IgD-negative memory B cell (primary cell): ENCODE results near the gene DNAJC17. TPM values are rescaled to one million over a fixed set of nuclear protein-coding genes. Genes with fewer than 3 reads are reported as not detected.

Experiments
- H3K27ac Mint-ChIP-seq, 3 donors: one replicate each; pipeline ENCODE4 v1.8.0; 2020 to 2022; ENCODE audit warnings: mild to moderate bottlenecking in 3 of 3, mixed read lengths in 3 of 3, moderate library complexity in 1 of 3
- H3K27me3 Mint-ChIP-seq: one replicate; pipeline ENCODE4 v1.8.0; 2021; ENCODE audit warnings: mixed read lengths
- H3K36me3 Mint-ChIP-seq: one replicate; pipeline ENCODE4 v1.8.0; 2020; ENCODE audit warnings: mild to moderate bottlenecking, mixed read lengths
- H3K4me1 Mint-ChIP-seq, 3 donors: one replicate each; pipeline ENCODE4 v1.8.0; 2020 to 2022; ENCODE audit warnings: mixed read lengths in 3 of 3, mild to moderate bottlenecking in 1 of 3
- H3K4me3 Mint-ChIP-seq, 4 donors: one replicate each; pipeline ENCODE4 v1.8.0; 2020 to 2022; ENCODE audit warnings: mild to moderate bottlenecking in 4 of 4, mixed read lengths in 4 of 4, moderate library complexity in 3 of 4
- H3K9me3 Mint-ChIP-seq, 3 donors: one replicate each; pipeline ENCODE4 v1.8.0; 2020 to 2021; ENCODE audit warnings: mixed read lengths in 3 of 3, mild to moderate bottlenecking in 1 of 3
- polyA plus RNA-seq: library from polyadenylated mRNA; unstranded; fragments of 300-500 nt; fragmentation: Illumina TruSeq; gene quantifications from one replicate; pipeline ENCODE4 v1.2.3, GENCODE V29; 2021

Gene DNAJC17
- polyA plus RNA-seq, 1 donor from 2014 or later = 34.0 TPM

GRCh38 chr15:40755812-40756208 lies 51.5 kb downstream of the DNAJC17 start:
- H3K9me3 Mint-ChIP-seq = no peaks in the 10 kb centered on the region
- H3K27me3 Mint-ChIP-seq = no peaks in the 10 kb centered on the region
- no peaks in the 10 kb centered on the region for H3K36me3 Mint-ChIP-seq
- peak overlapping the region; percentile 91 to 99 (median 97) for H3K4me3 Mint-ChIP-seq
- H3K27ac Mint-ChIP-seq = peak overlapping the region; percentile 69 to 96 (median 92)
- H3K4me1 Mint-ChIP-seq = peaks cover 15 to 21% (median 15%) of the 10 kb centered on the region in 3 donors

GRCh38 chr15:40754883-40755811 lies 52.1 kb downstream of the DNAJC17 start, which contains the start of gene RMDN3:
Gene RMDN3 (minus strand): TSS chr15:40755254. CDS start chr15:40754783, 471 bp downstream.
- H3K4me3 Mint-ChIP-seq = peak within 1 kb of the TSS; percentile 91 to 99 (median 97)
- no peaks in the 10 kb centered on the region for H3K36me3 Mint-ChIP-seq
- H3K9me3 Mint-ChIP-seq = no peaks in the 10 kb centered on the region

DNA sequence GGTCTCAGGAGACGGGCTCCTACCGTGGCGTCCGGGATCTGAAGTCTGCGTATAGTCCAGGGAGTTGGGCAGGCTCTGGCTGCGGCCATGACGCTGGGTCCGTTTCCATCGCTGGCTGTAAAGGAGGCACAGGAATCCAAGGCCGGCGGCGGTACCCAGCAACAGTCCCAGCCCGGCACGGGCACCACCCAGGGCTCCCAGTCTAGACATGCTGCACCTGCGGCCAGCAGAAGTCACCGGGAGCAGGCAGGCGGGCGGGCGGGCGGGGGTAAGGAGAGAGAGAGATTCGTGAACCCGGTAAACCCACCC lies 52.7 kb downstream of the DNAJC17 start:
- Mint-ChIP-seq H3K27ac (peak overlapping the region; percentile 69 to 92 (median 76)), H3K36me3 (no peaks in the 10 kb centered on the region), H3K27me3 (no peaks in the 10 kb centered on the region), H3K9me3 (no peaks in the 10 kb centered on the region), H3K4me1 (peaks cover 15 to 21% (median 15%) of the 10 kb centered on the region in 3 donors), H3K4me3 (peak overlapping the region; percentile 91 to 99 (median 97))

More at GRCh38 chr15:40754883-40755811, 52.1 kb downstream of the DNAJC17 start, which contains the start of gene RMDN3:
- H3K4me1 Mint-ChIP-seq = peaks cover 15 to 21% (median 15%) of the 10 kb centered on the region in 3 donors
- peak within 1 kb of the TSS; percentile 69 to 96 (median 92) for H3K27ac Mint-ChIP-seq
- H3K27me3 Mint-ChIP-seq = no peaks in the 10 kb centered on the region

GRCh38 chr15:40751745-40752144 lies 55.5 kb downstream of the DNAJC17 start:
- Mint-ChIP-seq H3K4me1 (peaks cover 15 to 21% (median 15%) of the 10 kb centered on the region in 3 donors), H3K9me3 (no peaks in the 10 kb centered on the region), H3K36me3 (no peaks in the 10 kb centered on the region), H3K4me3 (peak overlapping the region in 2 of 4 donors; percentile 34 to 74), H3K27me3 (no peaks in the 10 kb centered on the region), H3K27ac (no peak overlapping the region)

GRCh38 chr15:40750885-40751284 lies 56.4 kb downstream of the DNAJC17 start:
- Mint-ChIP-seq H3K27ac (peak overlapping the region in 1 of 3 donors; percentile 63), H3K4me1 (peaks cover 13 to 21% (median 15%) of the 10 kb centered on the region in 3 donors), H3K27me3 (no peaks in the 10 kb centered on the region), H3K4me3 (no peak overlapping the region), H3K36me3 (no peaks in the 10 kb centered on the region), H3K9me3 (no peaks in the 10 kb centered on the region)

DNA sequence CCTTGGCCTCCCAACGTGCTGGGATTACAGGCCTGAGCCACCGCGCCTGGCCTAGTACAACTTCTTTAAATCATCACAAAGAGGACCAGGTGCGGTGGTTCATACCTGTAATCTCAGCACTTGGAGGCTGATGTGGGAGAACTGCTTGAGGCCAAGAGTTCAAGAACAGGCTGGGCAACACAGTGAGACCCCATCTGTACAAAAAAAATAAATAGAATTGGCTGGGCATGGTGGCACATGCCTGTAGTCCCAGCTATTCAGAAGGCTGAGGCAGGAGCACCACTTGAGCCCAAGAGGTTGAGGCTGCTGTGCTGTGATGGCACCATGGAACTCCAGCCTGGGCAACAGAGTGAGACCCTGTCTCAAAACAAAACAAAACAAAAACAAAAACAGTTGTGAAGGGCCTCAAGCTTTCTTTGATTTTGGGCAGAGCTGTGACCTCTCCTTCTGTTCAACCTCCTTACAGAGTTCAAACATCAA lies 58.1 kb downstream of the DNAJC17 start:
- no peaks in the 10 kb centered on the region for H3K27me3 Mint-ChIP-seq
- no peaks in the 10 kb centered on the region for H3K9me3 Mint-ChIP-seq
- no peak overlapping the region for H3K4me3 Mint-ChIP-seq
- no peaks in the 10 kb centered on the region for H3K36me3 Mint-ChIP-seq
- peaks cover 7 to 15% (median 11%) of the 10 kb centered on the region in 3 donors for H3K4me1 Mint-ChIP-seq
- no peak overlapping the region for H3K27ac Mint-ChIP-seq

GRCh38 chr15:40747685-40748631 lies 59.3 kb downstream of the DNAJC17 start:
- Mint-ChIP-seq H3K9me3 (no peaks in the 10 kb centered on the region), H3K4me3 (peak overlapping the region in 1 of 4 donors; percentile 49), H3K4me1 (peaks cover 0 to 8% (median 4%) of the 10 kb centered on the region in 3 donors), H3K27me3 (no peaks in the 10 kb centered on the region), H3K36me3 (peaks cover 1% of the 10 kb centered on the region), H3K27ac (peak overlapping the region in 1 of 3 donors; percentile 31)

DNA sequence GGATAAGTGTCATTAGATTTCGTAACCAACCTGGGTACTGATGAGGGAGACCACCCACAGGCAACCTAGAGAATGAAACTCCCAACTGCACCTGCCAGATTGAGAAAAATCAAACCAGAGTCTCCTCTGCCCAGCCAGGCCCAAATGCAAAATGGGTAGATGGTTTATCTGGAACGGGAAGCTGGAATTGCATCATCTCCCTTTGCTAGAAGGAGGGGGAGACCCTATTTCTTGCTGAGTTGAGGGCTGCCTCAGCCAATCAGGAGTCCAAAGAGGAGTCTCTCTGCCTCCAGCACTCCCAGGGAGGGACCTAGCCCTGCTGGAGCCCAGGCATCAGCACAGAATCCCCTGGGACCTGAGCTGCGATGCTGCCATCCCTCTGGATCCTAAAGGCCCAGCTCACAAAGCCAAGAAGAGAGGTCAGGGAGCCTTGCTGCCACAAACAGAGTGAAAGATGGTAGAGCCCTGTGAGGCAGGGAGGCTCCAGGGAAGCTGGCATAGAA lies 60.3 kb downstream of the DNAJC17 start:
- H3K36me3 Mint-ChIP-seq = peaks cover 1% of the 10 kb centered on the region
- peaks cover 0 to 1% (median 0%) of the 10 kb centered on the region in 3 donors for H3K4me1 Mint-ChIP-seq
- H3K9me3 Mint-ChIP-seq = no peaks in the 10 kb centered on the region
- no peak overlapping the region for H3K27ac Mint-ChIP-seq
- no peaks in the 10 kb centered on the region for H3K27me3 Mint-ChIP-seq
- H3K4me3 Mint-ChIP-seq = no peak overlapping the region

DNA sequence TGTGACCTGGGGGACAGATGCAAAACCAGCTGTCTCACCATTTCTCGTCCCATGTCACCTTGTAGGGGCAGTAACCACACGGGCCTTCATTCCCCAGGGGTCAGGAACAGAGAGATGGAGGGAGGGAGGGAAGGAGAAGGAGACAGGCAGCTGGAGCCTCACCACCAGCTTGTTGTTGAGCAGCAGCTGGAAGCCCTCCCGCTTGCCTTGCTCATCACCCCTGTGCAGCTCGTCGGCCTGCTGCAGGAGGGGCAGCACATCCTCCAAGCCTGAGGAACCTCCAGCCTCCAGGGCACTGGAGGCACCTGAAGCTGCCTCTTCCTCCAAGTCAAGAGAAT lies 62.5 kb downstream of the DNAJC17 start:
- Mint-ChIP-seq H3K36me3 (peaks cover 1% of the 10 kb centered on the region), H3K27me3 (no peaks in the 10 kb centered on the region), H3K4me1 (peaks cover 0 to 1% (median 0%) of the 10 kb centered on the region in 3 donors), H3K27ac (no peak overlapping the region), H3K9me3 (no peaks in the 10 kb centered on the region), H3K4me3 (no peak overlapping the region)

DNA sequence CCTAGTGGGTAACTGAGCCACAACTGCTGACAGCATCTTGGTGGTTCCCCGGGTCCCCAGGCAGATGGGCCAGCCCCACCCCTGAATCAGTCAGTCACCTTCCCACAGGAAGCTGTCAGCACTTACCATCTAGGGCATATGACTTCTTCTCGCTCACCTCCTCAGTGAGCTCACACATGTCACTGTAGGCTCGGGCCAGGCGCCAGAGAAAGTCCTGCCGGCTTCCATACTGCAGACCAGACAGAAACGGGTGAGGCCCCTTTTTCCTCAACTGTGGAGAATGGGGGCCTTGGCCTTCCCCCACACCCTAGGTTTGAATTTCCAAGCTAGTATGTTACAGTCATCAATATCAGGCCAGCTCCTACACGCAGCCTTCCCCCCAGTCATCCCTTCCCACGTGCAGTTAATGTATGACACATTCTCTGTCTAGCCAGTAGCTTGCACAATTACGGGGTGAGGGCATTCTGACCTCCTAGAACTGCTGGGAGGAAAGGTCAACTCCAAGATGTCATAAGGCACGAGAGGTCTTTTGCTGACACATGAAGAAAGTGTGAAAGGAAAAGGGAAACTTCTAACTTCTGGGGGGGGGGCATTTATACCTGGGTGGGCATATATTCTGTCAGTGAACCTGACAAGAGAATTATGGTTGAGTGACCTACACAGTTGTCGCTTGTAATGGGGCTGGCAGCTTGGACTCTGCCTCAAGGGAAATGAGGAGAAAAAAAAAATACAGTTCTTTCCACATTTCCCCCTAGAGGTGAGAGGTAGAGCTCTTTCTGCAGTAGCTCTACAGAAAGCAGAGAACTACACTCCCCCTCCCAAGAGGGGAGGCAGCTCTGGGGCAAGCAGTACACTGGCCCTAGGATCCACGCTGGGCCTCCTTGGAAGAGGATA lies 63.1 kb downstream of the DNAJC17 start:
- Mint-ChIP-seq H3K9me3 (no peaks in the 10 kb centered on the region), H3K36me3 (peaks cover 1% of the 10 kb centered on the region), H3K27me3 (no peaks in the 10 kb centered on the region), H3K27ac (peak overlapping the region in 2 of 3 donors; percentile 51 to 91), H3K4me1 (peaks cover 0 to 1% (median 0%) of the 10 kb centered on the region in 3 donors), H3K4me3 (no peak overlapping the region)

- Mint-ChIP-seq H3K4me3 (no peak overlapping the region), H3K9me3 (no peaks in the 10 kb centered on the region), H3K36me3 (peaks cover 6% of the 10 kb centered on the region), H3K27ac (peak overlapping the region in 2 of 3 donors; percentile 51 to 91), H3K27me3 (no peaks in the 10 kb centered on the region), H3K4me1 (peaks cover 0 to 1% (median 0%) of the 10 kb centered on the region in 3 donors)
Observed at GRCh38 chr15:40743485-40743901, 63.8 kb downstream of the DNAJC17 start.

- no peak overlapping the region for H3K4me3 Mint-ChIP-seq
Observed at GRCh38 chr15:40739854-40740253, 67.4 kb downstream of the DNAJC17 start.

DNA sequence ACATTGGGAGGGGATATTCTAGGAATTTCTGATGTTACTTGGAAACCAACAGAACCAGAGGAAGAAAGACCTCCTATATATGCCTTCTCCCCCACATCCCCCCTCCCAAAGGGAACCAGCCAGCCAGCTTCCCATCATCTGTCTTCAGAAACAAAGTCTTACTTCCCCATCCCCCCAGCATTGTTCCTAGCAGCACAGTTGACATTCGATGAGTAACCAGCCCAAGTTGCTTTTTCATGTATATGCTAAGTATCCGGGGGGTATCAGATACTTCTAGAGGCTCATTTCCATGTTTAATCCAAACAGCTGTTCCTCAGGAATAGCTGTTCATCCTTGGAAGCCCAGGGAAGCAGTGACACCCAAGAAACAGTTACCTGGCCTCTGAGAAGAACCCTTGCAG lies 68.2 kb downstream of the DNAJC17 start:
- peaks cover 6% of the 10 kb centered on the region for H3K36me3 Mint-ChIP-seq

More at GRCh38 chr15:40739854-40740253, 67.4 kb downstream of the DNAJC17 start:
- no peaks in the 10 kb centered on the region for H3K4me1 Mint-ChIP-seq
- no peaks in the 10 kb centered on the region for H3K27me3 Mint-ChIP-seq
- H3K9me3 Mint-ChIP-seq = no peaks in the 10 kb centered on the region
- peak overlapping the region in 1 of 3 donors; percentile 33 for H3K27ac Mint-ChIP-seq
- peaks cover 6% of the 10 kb centered on the region for H3K36me3 Mint-ChIP-seq

DNA sequence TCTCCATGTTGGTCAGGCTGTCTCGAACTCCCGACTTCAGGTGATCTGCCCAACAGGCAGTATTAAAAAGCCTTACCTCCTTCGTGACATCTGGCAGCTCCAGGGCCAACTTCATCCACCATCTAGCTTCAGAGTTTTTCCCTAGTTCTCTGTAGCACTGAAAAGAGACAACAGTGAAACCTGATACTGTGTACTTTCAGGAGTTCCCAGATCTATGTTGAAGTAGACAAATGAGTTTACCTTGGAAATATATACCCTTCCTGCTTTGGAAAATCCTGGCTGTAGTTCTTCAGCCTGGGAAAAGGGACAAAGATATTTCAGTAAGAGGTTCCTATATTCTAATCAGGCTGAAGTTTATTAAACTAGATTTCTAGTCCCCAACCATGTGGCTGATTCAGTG lies 70.2 kb downstream of the DNAJC17 start:
- Mint-ChIP-seq H3K9me3 (no peaks in the 10 kb centered on the region), H3K4me1 (no peaks in the 10 kb centered on the region), H3K4me3 (no peak overlapping the region), H3K27me3 (no peaks in the 10 kb centered on the region), H3K27ac (peak overlapping the region in 1 of 3 donors; percentile 50), H3K36me3 (peaks cover 4% of the 10 kb centered on the region)

More for the DNA sequence above, 68.2 kb downstream of the DNAJC17 start:
- H3K27me3 Mint-ChIP-seq = no peaks in the 10 kb centered on the region
- H3K27ac Mint-ChIP-seq = peak overlapping the region in 1 of 3 donors; percentile 31
- H3K9me3 Mint-ChIP-seq = no peaks in the 10 kb centered on the region
- H3K4me1 Mint-ChIP-seq = no peaks in the 10 kb centered on the region
- H3K4me3 Mint-ChIP-seq = no peak overlapping the region
